Neural crest cell (in vitro differentiated cells): ENCODE results near the gene NSD1. TPM values are rescaled to one million over a fixed set of nuclear protein-coding genes. Genes with fewer than 3 reads are reported as not detected.

Experiments
- DNase-seq: peaks from one replicate; pipeline ENCODE4 v3.0.0; 2021; ENCODE audit warnings: low read depth, mixed read lengths, low spot score
- H3K27ac Mint-ChIP-seq: one replicate; pipeline ENCODE4 v1.8.0; 2021; ENCODE audit warnings: mild to moderate bottlenecking, mixed read lengths; ENCODE audit not compliant: unreplicated experiment
- H3K27me3 Mint-ChIP-seq: 2 replicates; pipeline ENCODE4 v1.8.0; 2021; ENCODE audit warnings: low read depth, mild to moderate bottlenecking, mixed read lengths
- H3K36me3 Mint-ChIP-seq: 2 replicates; pipeline ENCODE4 v1.8.0; 2021; ENCODE audit warnings: low read depth, mild to moderate bottlenecking, mixed read lengths
- H3K4me1 Mint-ChIP-seq: 2 replicates; pipeline ENCODE4 v1.8.0; 2021; ENCODE audit warnings: mixed read lengths
- H3K4me3 Mint-ChIP-seq: one replicate; pipeline ENCODE4 v1.8.0; 2021; ENCODE audit warnings: mild to moderate bottlenecking, mixed read lengths
- H3K9me3 Mint-ChIP-seq: 2 replicates; pipeline ENCODE4 v1.8.0; 2021; ENCODE audit warnings: mixed read lengths
- total RNA-seq: library from RNA; stranded (reverse); gene quantifications from 2 replicates; pipeline ENCODE4 v1.2.1, GENCODE V29; 2021
- TF ChIP-seq, protein P1 (sequence below): fragments of 200-600 bp; sonication (generic); conservative IDR thresholded peaks from 2 replicates; pipeline ENCODE4 v1.5.0; 2021; ENCODE audit warnings: antibody characterized with exemption, mild to moderate bottlenecking

NSD1 gene
- total RNA-seq, 1 donor from 2014 or later = 122 TPM

DNA sequence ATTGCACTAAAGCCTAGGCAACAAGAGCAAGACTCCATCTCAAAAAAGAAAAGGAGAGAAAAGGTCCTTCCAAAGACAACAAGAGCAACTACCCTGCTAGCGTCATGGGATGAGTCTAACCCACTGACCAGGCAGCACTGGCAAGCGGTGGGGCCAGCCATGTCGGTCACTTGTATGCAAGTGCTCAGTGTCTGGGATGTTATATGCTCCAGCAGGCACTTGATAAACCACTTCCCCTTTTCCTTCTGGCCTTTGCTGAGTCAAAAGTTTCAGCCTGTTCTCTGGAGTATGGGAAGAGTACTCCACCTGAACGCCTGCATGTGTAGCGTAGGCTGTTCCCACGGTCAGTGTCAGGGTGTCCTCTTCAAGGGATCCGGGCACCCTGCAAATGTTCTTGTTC, 187.3 kb downstream of the NSD1 start:
- H3K27me3 Mint-ChIP-seq = no peaks in the 10 kb centered on the region
- H3K36me3 Mint-ChIP-seq = peaks cover 17% of the 10 kb centered on the region
- peaks cover 3% of the 10 kb centered on the region for H3K9me3 Mint-ChIP-seq
- TF ChIP-seq, protein P1, sequence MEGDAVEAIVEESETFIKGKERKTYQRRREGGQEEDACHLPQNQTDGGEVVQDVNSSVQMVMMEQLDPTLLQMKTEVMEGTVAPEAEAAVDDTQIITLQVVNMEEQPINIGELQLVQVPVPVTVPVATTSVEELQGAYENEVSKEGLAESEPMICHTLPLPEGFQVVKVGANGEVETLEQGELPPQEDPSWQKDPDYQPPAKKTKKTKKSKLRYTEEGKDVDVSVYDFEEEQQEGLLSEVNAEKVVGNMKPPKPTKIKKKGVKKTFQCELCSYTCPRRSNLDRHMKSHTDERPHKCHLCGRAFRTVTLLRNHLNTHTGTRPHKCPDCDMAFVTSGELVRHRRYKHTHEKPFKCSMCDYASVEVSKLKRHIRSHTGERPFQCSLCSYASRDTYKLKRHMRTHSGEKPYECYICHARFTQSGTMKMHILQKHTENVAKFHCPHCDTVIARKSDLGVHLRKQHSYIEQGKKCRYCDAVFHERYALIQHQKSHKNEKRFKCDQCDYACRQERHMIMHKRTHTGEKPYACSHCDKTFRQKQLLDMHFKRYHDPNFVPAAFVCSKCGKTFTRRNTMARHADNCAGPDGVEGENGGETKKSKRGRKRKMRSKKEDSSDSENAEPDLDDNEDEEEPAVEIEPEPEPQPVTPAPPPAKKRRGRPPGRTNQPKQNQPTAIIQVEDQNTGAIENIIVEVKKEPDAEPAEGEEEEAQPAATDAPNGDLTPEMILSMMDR = no peak
- DNase-seq = no peak
- no peak overlapping the region for H3K27ac Mint-ChIP-seq
- H3K4me1 Mint-ChIP-seq = peaks cover 4% of the 10 kb centered on the region
- H3K4me3 Mint-ChIP-seq = no peak overlapping the region

DNA sequence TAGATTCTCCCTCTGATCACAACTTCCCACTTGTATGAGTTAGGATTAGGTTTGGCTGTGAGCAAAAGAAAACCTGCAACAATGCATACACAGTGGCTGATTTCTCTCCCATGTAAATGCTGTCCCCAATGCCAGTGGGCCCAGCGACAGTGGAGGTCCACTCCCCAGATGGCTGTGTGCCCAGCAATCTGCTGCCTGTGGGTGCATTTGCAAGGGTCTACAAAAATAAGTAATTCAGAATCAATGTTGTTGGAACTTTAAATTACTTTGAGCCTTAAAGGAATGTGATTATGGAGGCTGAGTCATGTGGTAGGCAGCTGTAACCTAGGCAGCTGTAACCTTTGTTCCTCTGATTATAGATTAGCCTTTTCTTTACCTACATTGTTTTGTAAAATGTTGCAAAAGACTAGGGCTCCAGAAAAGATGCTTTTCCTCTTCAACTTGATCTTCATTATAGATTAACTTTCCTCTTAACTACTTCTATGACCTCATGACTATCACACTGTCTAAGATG, 192.4 kb downstream of the NSD1 start:
- H3K4me3 Mint-ChIP-seq = no peak overlapping the region
- TF ChIP-seq, protein P1 = no peak
- H3K9me3 Mint-ChIP-seq = no peaks in the 10 kb centered on the region
- peaks cover 7% of the 10 kb centered on the region for H3K36me3 Mint-ChIP-seq
- no peak for DNase-seq
- H3K27ac Mint-ChIP-seq = peak overlapping the region; percentile 28
- H3K4me1 Mint-ChIP-seq = no peaks in the 10 kb centered on the region
- no peaks in the 10 kb centered on the region for H3K27me3 Mint-ChIP-seq

DNA sequence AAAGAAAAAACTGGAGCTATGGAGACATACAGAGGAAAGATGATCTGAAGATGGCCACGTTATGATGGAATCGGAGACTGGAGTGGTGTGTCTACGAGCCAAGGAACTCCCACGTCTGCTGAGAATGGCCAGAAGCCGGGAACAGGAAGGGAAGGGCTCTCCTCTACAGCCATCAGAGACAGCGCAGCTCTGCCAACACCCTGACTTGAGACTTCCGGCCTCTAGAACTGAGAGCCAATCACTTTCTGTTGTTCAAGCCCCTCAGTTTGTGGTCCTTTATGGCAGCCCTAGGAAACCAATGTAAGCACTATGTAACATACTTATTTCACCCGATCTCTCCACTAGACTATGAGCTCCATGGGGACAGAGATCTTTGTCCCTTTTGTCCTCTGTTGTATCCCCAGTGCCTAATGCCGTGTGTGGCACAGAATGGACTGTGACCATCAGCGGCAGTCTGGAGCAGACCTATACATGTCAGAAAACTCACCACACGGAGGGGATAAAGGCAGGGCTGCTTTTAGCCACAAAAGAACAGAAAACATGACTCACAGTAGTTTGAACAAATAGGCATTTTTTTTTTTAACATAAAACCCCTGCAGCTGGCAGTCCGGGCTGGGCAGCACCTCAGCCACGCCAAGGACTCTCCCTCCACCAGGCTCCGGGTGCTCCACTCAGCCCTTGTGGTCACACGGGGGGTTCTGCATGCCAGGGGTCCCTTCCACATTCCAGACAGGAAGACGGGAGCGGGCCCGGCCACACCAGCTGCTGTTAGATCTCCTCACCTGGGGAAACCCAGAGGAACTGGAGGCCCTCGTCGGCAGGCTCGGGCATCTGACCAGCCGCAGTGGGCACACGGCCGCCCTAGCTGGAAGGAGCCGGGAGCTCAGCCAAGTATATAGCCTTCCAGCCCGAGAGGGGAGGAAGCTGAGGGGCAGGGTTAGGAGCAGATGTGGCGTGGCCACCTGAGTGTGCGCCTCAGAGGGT, 194.3 kb downstream of the NSD1 start:
- Mint-ChIP-seq H3K27ac (no peak overlapping the region), H3K4me1 (no peaks in the 10 kb centered on the region), H3K4me3 (no peak overlapping the region), H3K27me3 (no peaks in the 10 kb centered on the region), H3K36me3 (peaks cover 4% of the 10 kb centered on the region), H3K9me3 (no peaks in the 10 kb centered on the region)
- TF ChIP-seq, protein P1 = no peak
- no peak for DNase-seq

DNA sequence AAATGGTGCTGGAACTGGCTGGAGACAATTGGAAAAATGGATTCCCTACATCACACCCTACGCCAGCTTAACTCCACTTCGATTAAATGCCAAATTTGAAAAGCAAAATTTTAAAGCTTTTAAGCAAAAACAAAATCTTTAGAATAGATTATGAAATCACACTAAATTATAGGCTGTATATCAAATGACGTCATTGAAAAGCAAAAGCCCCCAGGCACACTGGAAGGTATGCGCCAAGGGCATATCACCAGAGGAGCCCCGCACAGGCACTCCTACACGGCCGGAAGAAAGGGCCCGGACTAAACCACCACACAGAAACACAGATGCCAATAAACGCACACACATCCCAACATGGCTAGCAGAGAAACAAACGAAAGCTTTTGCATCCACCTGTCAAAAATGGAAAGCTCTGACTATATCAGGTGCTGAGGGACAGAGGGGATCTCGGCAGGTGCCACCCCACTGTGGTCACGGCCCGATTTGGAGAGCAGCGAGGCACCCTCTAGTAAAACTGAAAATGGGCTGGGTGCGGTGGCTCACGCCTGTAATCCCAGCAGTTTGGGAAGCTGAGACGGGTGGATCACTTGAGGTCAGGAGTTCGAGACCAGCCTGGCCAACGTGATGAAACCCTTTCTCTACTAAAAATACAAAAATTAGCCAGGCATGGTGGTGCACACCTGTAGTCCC, 195.1 kb downstream of the NSD1 start:
- Mint-ChIP-seq H3K4me3 (no peak overlapping the region), H3K27me3 (no peaks in the 10 kb centered on the region), H3K36me3 (peaks cover 2% of the 10 kb centered on the region), H3K27ac (no peak overlapping the region), H3K4me1 (no peaks in the 10 kb centered on the region), H3K9me3 (no peaks in the 10 kb centered on the region)
- TF ChIP-seq, protein P1 = no peak
- DNase-seq = no peak

DNA sequence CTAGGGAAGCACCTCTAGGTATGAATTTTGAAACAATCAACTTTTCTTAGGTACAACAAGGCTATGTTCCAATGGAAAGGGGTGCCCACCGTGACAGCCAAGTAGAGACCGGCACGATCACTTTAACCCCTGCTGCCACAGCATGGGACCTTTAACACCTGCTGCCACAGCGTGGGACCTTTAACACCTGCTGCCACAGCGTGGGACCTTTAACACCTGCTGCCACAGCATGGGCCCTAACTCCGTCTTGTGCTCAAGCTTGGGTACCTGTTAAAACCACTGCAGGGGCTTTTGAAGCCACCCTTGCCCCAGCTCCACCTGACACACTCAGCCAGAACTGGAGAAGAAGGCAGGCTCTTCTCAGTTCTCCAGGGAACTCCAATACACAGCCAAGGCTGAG, 196.3 kb downstream of the NSD1 start:
- no peaks in the 10 kb centered on the region for H3K9me3 Mint-ChIP-seq
- H3K4me3 Mint-ChIP-seq = no peak overlapping the region
- H3K4me1 Mint-ChIP-seq = no peaks in the 10 kb centered on the region
- DNase-seq = no peak
- H3K27ac Mint-ChIP-seq = no peak overlapping the region
- TF ChIP-seq, protein P1 = no peak
- peaks cover 2% of the 10 kb centered on the region for H3K36me3 Mint-ChIP-seq
- no peaks in the 10 kb centered on the region for H3K27me3 Mint-ChIP-seq
